ENCODE data around the gene TNRC6C. TPM values are rescaled to one million over a fixed set of nuclear protein-coding genes. Genes with fewer than 3 reads are reported as not detected.

Gene TNRC6C
- total RNA-seq, 6 experiments from 2014 or later = 6.3 to 9.0 (median 7.5) TPM

DNA sequence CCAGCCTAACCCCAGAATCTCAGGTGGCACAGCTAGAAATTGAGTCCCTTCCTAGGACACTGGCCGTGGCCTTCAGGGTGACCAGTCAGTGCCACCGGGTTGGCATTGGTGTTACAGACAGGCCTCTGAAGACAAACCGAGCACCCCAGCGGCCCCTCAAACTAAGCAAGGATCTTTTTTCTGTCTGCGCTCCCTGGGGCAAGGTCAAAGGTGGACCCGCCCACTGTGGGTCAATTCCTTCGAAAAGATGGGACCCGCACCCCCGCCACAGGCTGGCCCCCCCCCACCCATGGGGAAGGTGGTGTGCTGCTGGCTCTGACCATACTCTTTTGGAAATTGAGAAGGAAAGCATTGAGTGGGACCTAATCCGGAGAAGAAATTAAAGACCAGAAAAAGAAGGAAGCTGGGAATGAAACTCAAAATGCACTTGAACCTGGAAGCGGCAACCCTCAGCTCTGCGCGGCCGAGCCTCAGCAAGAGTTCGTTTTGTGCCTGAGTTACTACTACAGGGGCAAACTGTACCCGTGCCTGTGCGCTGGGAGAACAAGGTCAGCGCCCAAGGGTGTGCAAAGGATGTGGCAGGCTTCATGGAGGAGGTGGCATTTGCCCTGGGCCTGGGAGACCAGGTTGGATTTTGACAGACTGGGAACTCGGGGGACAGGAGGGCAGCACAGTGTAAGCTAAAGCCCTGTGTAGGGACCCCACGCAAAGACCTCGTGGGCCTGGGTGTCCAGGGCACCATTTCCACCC lies 149.6 kb downstream of the TNRC6C start:
- Mint-ChIP-seq H3K36me3 (ENCODE audit: low read depth) (no peaks in the 10 kb centered on the region), H3K9me3 (no peaks in the 10 kb centered on the region), H3K27ac (no peak overlapping the region), H3K4me1 (ENCODE audit: low read depth) (peaks cover 17% of the 10 kb centered on the region), H3K4me3 (no peak overlapping the region), H3K27me3 (ENCODE audit: insufficient read depth) (peaks cover 3% of the 10 kb centered on the region)
- DNase-seq = no peak
- TF ChIP-seq, protein P1, sequence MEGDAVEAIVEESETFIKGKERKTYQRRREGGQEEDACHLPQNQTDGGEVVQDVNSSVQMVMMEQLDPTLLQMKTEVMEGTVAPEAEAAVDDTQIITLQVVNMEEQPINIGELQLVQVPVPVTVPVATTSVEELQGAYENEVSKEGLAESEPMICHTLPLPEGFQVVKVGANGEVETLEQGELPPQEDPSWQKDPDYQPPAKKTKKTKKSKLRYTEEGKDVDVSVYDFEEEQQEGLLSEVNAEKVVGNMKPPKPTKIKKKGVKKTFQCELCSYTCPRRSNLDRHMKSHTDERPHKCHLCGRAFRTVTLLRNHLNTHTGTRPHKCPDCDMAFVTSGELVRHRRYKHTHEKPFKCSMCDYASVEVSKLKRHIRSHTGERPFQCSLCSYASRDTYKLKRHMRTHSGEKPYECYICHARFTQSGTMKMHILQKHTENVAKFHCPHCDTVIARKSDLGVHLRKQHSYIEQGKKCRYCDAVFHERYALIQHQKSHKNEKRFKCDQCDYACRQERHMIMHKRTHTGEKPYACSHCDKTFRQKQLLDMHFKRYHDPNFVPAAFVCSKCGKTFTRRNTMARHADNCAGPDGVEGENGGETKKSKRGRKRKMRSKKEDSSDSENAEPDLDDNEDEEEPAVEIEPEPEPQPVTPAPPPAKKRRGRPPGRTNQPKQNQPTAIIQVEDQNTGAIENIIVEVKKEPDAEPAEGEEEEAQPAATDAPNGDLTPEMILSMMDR (IDR thresholded peaks at IDR 0.05) = no peak

DNA sequence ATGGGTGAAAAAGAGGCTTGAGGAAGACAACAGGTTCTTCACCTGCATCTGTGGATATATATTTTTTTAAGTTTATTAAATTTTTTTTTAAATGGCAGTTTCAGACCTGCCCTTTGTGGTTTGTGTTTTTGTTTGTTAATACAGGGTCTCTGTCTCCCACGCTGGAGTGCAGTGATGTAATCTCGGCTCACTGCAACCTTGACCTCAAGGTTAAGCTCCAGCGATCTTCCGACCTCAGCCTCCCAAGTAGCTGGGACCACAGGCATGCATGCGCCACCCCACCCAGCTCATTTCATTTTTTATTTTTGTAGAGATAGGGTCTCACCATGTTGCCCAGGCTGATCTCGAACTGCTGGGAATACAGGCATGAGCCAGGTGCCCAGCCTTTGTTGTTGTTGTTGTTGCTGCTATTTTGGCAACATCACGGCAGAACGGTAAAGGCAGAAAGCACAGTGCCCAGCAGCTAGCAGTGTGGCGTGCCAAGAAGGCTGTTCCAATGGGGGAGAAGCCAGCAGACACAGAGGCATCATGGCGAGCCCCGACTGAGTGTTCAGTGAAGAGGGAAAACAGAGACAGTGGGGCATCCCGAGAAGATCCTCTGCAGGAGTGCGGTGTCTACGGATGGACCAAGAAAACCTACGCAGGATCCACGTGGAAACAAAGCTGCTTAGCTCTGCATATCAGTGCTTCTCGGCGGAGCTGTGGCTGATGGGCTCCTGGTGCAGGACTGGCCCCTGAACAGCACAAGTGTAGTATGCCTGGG lies 150.4 kb downstream of the TNRC6C start:
- Mint-ChIP-seq H3K27ac (no peak overlapping the region), H3K4me1 (ENCODE audit: low read depth) (peaks cover 17% of the 10 kb centered on the region)

DNA sequence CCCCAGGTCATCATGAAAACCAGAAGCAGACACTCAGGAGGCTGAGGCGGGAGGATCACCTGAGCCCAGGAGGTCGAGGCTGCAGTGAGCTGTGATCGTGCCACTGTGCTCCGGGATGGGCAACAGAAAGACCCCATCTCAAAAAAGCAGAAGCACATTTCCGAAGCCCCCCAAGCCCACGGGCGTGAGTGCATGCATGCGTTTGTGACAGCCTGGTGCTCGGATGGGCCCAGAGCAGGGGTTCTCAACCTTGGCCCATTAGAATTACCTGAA lies 150.9 kb downstream of the TNRC6C start:
- peaks cover 17% of the 10 kb centered on the region for H3K4me1 Mint-ChIP-seq (ENCODE audit: low read depth)
- H3K36me3 Mint-ChIP-seq (ENCODE audit: low read depth) = no peaks in the 10 kb centered on the region
- peaks cover 4% of the 10 kb centered on the region for H3K27me3 Mint-ChIP-seq (ENCODE audit: insufficient read depth)
- no peak overlapping the region for H3K27ac Mint-ChIP-seq
- TF ChIP-seq, protein P1 (IDR thresholded peaks at IDR 0.05) = no peak
- no peaks in the 10 kb centered on the region for H3K9me3 Mint-ChIP-seq
- H3K4me3 Mint-ChIP-seq = no peak overlapping the region
- DNase-seq = no peak

More for the DNA sequence above, 150.4 kb downstream of the TNRC6C start:
- TF ChIP-seq, protein P1 (IDR thresholded peaks at IDR 0.05) = no peak
- peaks cover 3% of the 10 kb centered on the region for H3K27me3 Mint-ChIP-seq (ENCODE audit: insufficient read depth)
- H3K36me3 Mint-ChIP-seq (ENCODE audit: low read depth) = no peaks in the 10 kb centered on the region
- H3K9me3 Mint-ChIP-seq = no peaks in the 10 kb centered on the region
- no peak for DNase-seq
- no peak overlapping the region for H3K4me3 Mint-ChIP-seq

DNA sequence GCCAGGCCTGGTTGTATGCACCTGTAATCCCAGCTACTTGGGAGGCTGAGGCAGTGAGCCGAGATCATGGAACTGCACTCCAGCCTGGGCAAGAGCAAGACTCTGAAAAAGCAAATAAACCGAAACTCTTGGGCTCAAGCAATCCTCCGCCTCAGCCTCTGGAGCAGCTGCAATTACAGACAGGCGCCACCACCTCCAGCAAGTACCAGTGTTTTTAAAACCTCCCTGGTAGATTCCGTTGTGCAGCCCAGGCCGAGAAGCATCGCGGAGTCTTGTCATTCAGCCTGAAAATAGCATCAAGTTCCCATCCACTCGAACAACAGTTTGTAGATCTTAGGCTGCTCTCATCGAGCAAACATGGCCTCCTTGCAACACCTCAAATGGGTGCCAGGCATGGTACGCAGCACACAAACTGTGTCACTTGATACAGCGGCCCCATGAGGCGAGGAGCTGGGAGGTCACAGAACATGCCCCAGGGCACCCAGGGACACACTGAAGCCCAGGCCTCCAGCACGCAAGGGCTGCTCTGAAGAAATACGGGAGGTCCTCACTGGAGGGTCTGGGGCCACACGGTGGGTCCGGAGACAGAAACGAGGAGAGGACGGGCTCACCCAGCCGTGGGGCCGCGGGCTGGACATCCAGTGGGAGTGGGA lies 152.0 kb downstream of the TNRC6C start:
- no peak for DNase-seq
- Mint-ChIP-seq H3K27ac (no peak overlapping the region), H3K4me3 (no peak overlapping the region), H3K4me1 (ENCODE audit: low read depth) (peaks cover 17% of the 10 kb centered on the region), H3K9me3 (no peaks in the 10 kb centered on the region), H3K27me3 (ENCODE audit: insufficient read depth) (peaks cover 6% of the 10 kb centered on the region), H3K36me3 (ENCODE audit: low read depth) (no peaks in the 10 kb centered on the region)
- TF ChIP-seq, protein P1 (IDR thresholded peaks at IDR 0.05) = no peak

- TF ChIP-seq, protein P1 (IDR thresholded peaks at IDR 0.05) = no peak
- H3K27ac Mint-ChIP-seq = no peak overlapping the region
- DNase-seq = no peak
- peaks cover 6% of the 10 kb centered on the region for H3K27me3 Mint-ChIP-seq (ENCODE audit: insufficient read depth)
- H3K36me3 Mint-ChIP-seq (ENCODE audit: low read depth) = no peaks in the 10 kb centered on the region
- H3K9me3 Mint-ChIP-seq = no peaks in the 10 kb centered on the region
- peaks cover 17% of the 10 kb centered on the region for H3K4me1 Mint-ChIP-seq (ENCODE audit: low read depth)
- no peak overlapping the region for H3K4me3 Mint-ChIP-seq
Observed at GRCh38 chr17:78111016-78111726, 152.7 kb downstream of the TNRC6C start.
